CD4-positive, alpha-beta T cell treated with Interleukin-10 for 1 hour (primary cell): ENCODE data around the gene LINC01488.

Source experiments
- DNase-seq: peaks from one replicate; pipeline ENCODE4 v3.0.0-alpha.2; 2020

Gene LINC01488

GRCh38 chr11:69512790-69513189 lies 31.3 kb downstream of the LINC01488 start:
- DNase-seq = no peak

GRCh38 chr11:69513196-69513595 lies 31.7 kb downstream of the LINC01488 start:
- DNase-seq = no peak

- no peak for DNase-seq
Observed at GRCh38 chr11:69513663-69514224, 32.3 kb downstream of the LINC01488 start.

- DNase-seq = no peak
Observed at GRCh38 chr11:69514771-69515170, 33.3 kb downstream of the LINC01488 start.

- peak; percentile 2 for DNase-seq
Observed at GRCh38 chr11:69515271-69516245, 34.1 kb downstream of the LINC01488 start.

- no peak for DNase-seq
Observed at GRCh38 chr11:69516526-69516925, 35.1 kb downstream of the LINC01488 start.

GRCh38 chr11:69518081-69518950 lies 36.9 kb downstream of the LINC01488 start:
- DNase-seq = no peak

GRCh38 chr11:69520186-69520916 lies 38.9 kb downstream of the LINC01488 start:
- DNase-seq = no peak

GRCh38 chr11:69521457-69521856 lies 40.0 kb downstream of the LINC01488 start:
- no peak for DNase-seq

- DNase-seq = no peak
Observed at GRCh38 chr11:69523453-69523852, 42.0 kb downstream of the LINC01488 start.

- DNase-seq = no peak
Observed at GRCh38 chr11:69524291-69524882, 42.9 kb downstream of the LINC01488 start.

GRCh38 chr11:69524991-69525411 lies 43.5 kb downstream of the LINC01488 start:
- DNase-seq = no peak

- DNase-seq = no peak
Observed at GRCh38 chr11:69525516-69526452, 44.3 kb downstream of the LINC01488 start.

- DNase-seq = no peak
Observed at GRCh38 chr11:69526453-69526810, 45.0 kb downstream of the LINC01488 start.

- DNase-seq = no peak
Observed at GRCh38 chr11:69529001-69529400, 47.5 kb downstream of the LINC01488 start.

- DNase-seq = peak; percentile 6
Observed at GRCh38 chr11:69530278-69531070, 49.0 kb downstream of the LINC01488 start.

- DNase-seq = no peak
Observed at GRCh38 chr11:69531071-69531716, 49.7 kb downstream of the LINC01488 start.

- no peak for DNase-seq
Observed at GRCh38 chr11:69531717-69532088, 50.2 kb downstream of the LINC01488 start.

GRCh38 chr11:69533296-69534165 lies 52.1 kb downstream of the LINC01488 start:
- no peak for DNase-seq
